ENCODE data around the gene VSTM4. TPM values are rescaled to one million over a fixed set of nuclear protein-coding genes. Genes with fewer than 3 reads are reported as not detected.
A peak's percentile ranks its signal among the peaks of the same experiment; 100 is the strongest.

VSTM4 gene
- total and polyA plus RNA-seq, 9 of the 15 experiments (the other 6 are each of a cell fraction or from before 2014, with no cell fraction given): 1.0 to 7.9 (median 3.0) TPM

GRCh38 chr10:48981310-48981907, 133.9 kb downstream of the VSTM4 start (continued):
- TF ChIP-seq POLR2AphosphoS5 (IDR thresholded peaks at IDR 0.05; ENCODE audit: control insufficient read depth, insufficient read depth, low read depth, low read length) (no peak), CCAR2 (IDR thresholded peaks at IDR 0.05; ENCODE audit: low read depth, low read length) (no peak), NR3C1 (CRISPR knock-in tag; IDR thresholded peaks at IDR 0.05) (no peak), MAFK (IDR thresholded peaks at IDR 0.05; ENCODE audit: low read length) (peak; percentile 22; the same call in 1 of the 2 replicates), DEAF1 (CRISPR knock-in tag; IDR thresholded peaks at IDR 0.05) (peak; percentile 71), ZNF134 (CRISPR knock-in tag; conservative IDR thresholded peaks at IDR 0.05) (no peak), BCOR (IDR thresholded peaks at IDR 0.05) (no peak), CTCFL (IDR thresholded peaks at IDR 0.05; ENCODE audit: borderline replicate concordance, insufficient read depth, low read depth, low read length, poor library complexity, severe bottlenecking) (peak; percentile 4), ZNF121 (CRISPR knock-in tag; conservative IDR thresholded peaks at IDR 0.05) (no peak), YY1 (IDR thresholded peaks at IDR 0.05; ENCODE audit: borderline replicate concordance in 1 of 3, control insufficient read depth in 1 of 3, extremely low read depth in 1 of 3, insufficient read depth in 3 of 3, insufficient read length in 1 of 3, insufficient replicate concordance in 2 of 3, low read depth in 1 of 3, low read length in 2 of 3) (peak in 2 of 3 experiments; percentile 23 to 44), SRSF1 (IDR thresholded peaks at IDR 0.05; ENCODE audit: low read depth, low read length) (no peak), ZBTB8A (IDR thresholded peaks at IDR 0.05; ENCODE audit: partially characterized antibody) (no peak), TBP (optimal IDR thresholded peaks at IDR 0.05; ENCODE audit: low read depth, low read length) (peak; percentile 15), ZNF224 (CRISPR knock-in tag; IDR thresholded peaks at IDR 0.05) (no peak), GMEB1 (CRISPR knock-in tag; IDR thresholded peaks at IDR 0.05) (no peak), ZNF551 (CRISPR knock-in tag; IDR thresholded peaks at IDR 0.05) (no peak), MEF2A (IDR thresholded peaks at IDR 0.05; ENCODE audit: control insufficient read depth, low read depth, low read length) (no peak), ZNF3 (CRISPR knock-in tag; IDR thresholded peaks at IDR 0.05) (no peak), ETV5 (CRISPR knock-in tag; IDR thresholded peaks at IDR 0.05; ENCODE audit: low read depth) (no peak; the same call in 1 of the 2 replicates), ATF7 (IDR thresholded peaks at IDR 0.05) (peak; percentile 38; the same call in 1 of the 2 replicates), ZNF197 (CRISPR knock-in tag; IDR thresholded peaks at IDR 0.05; ENCODE audit: low read depth) (no peak)
